Measurements from ENCODE around the gene GAB2.
"Not testable (repeated sequence)": the region's sequence is repeated elsewhere in the genome, so short reads cannot be mapped to it uniquely, and the experiment has no call there.

Gene GAB2

DNA sequence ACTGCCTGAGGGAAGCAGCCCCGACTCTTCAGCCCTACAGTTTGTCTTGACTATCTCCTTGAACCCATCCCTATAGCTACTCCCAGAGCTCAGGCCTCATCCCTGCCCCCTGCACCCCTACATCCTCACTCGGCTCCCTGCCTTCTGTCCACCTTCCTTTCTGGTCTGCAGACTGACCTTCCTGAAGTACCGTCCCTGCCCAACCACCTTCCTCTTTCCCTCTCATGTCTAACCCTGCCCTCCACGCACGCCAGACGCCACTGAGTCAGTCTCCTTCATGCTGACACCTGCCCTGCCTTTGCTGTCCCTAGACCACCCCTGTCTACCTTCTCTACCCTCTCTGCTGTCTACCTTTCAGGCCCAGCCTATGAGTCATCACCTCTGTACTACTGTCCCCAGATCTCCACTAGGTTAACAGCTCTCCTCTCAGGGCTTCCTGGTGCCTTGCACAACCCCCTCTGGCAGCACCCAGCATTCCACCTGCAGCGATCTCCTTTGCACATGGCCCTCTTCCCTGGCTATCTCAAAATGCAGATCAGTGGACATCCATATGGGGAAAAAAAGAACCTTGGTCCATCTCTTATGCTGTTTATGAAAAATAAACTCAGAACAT, 238.1 kb downstream of the GAB2 start:
- DNase-seq: no peak

DNA sequence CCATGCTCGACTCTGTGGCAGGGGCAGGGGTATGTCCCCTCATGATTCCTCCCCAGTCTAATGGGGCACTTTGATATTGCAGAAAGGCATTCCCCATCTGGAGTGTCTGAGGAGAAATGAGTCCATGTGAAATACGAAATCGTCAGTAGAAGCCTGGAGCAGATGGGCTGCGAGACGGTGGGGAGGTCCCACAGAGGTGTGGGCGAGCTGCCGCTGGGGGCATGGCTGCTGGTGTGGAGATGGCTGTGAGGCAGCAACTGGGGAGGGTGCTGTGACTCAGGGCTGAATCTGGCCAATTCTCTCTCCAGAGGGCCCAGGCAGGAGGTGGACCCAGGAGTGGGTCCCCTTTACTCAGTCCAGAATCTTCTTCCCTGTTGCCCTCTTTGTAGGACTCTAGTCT, 240.4 kb downstream of the GAB2 start:
- DNase-seq: no peak

DNA sequence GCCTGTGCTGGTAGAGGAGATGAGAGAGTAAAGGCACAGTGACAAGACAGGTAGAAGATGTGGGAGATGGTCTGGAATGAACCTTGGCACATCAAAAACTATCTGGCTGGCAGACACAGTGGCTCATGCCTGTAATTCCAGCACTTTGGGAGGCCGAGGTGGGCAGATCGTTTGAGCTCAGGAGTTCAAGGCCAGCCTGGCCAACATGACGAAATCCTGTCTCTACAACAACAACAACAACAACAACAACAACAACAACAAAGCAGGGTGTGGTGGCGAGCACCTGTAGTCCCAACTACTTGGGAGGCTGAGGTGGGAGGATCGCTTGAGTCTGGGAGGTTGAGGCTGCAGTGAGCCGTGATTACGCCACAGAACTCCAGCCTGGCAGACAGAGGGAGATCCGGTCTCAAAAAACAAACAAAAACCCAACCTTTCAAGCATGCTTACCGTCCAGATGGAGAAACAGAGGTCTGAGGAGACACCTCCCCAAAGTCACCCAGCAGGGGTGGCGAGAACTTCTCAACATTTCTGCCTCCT, 240.9 kb downstream of the GAB2 start:
- DNase-seq: no peak

DNA sequence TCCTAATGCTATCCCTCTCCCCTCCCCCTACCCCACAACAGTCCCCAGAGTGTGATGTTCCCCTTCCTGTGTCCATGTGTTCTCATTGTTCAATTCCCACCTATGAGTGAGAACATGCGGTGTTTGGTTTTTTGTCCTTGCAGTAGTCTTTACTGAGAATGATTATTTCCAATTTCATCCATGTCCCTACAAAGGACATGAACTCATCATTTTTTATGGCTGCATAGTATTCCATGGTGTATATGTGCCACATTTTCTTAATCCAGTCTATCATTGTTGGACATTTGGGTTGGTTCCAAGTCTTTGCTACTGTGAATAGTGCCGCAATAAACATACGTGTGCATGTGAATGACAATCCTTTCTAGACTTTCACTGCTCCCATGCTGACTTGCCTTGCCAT, 241.8 kb downstream of the GAB2 start:
- not testable (repeated sequence) for DNase-seq

DNA sequence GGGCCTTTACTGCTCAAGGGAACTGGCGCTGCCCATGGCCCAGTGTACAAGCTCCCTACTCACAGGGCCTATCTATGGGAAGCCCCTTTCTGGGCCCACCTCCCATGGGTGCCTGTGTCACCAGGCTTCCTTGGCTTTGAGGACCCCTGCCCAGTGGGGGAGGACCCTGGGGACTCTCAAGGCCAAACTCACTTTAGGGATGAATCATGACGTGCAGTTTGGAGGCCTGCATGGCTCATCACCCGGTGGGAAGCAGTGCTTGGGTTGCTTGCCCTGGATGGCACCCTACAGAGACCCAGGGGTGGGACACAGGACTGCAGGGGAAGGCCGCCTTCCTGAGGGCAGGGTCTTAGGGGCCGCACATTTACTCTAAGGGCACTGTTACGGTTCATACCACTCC, 245.7 kb downstream of the GAB2 start:
- no peak for DNase-seq

DNA sequence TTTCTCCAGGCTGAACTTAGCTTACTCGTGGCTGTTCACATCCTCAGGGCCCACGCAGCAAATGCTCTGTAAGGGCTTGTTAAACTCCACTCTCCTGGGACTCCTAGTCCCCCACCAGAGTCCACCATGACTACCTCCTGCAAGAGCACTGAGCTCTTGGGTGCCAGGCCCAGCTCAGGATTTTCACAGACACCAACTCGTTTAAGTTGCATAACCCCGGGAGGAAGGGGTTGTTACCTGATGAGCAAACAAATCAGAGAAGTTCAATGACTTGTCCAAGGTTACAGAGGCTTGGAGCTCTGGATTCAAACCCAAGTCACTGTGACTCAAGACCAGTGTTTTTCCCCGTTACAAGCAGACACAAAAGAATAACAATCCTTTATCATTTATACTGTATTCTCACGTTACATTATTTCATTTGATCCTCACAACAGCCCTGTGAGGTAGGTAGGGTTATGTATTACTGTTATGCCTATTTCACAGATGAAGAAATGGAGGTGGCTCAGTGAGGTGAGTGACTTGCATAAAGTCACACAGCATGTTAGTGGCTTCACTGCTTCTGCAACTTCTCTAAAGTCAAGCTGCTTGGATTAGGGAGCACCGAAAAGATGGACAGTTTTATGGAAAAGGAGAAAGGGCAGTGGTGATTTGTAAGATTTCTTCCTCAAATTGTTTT, 246.6 kb downstream of the GAB2 start:
- DNase-seq: no peak

DNA sequence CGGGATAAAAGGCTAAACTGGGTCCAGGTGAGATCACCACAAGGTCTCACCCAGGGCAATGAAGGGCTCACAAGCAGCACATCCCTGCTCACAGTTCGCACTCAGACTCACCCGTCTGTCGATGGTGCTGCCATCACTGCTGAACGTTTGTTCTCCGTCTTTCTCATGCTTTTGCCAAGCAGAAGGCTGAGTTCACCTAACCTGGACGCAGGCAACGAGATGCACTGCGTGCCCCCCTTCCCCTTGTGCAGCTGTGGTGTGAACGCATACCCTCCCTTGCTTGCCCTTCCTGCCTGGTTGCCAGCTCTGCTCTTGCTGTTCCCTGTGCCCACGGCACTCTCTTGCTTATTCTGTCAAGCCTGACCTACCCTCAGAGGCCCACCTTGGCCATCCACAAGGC, 247.2 kb downstream of the GAB2 start:
- DNase-seq: no peak

DNA sequence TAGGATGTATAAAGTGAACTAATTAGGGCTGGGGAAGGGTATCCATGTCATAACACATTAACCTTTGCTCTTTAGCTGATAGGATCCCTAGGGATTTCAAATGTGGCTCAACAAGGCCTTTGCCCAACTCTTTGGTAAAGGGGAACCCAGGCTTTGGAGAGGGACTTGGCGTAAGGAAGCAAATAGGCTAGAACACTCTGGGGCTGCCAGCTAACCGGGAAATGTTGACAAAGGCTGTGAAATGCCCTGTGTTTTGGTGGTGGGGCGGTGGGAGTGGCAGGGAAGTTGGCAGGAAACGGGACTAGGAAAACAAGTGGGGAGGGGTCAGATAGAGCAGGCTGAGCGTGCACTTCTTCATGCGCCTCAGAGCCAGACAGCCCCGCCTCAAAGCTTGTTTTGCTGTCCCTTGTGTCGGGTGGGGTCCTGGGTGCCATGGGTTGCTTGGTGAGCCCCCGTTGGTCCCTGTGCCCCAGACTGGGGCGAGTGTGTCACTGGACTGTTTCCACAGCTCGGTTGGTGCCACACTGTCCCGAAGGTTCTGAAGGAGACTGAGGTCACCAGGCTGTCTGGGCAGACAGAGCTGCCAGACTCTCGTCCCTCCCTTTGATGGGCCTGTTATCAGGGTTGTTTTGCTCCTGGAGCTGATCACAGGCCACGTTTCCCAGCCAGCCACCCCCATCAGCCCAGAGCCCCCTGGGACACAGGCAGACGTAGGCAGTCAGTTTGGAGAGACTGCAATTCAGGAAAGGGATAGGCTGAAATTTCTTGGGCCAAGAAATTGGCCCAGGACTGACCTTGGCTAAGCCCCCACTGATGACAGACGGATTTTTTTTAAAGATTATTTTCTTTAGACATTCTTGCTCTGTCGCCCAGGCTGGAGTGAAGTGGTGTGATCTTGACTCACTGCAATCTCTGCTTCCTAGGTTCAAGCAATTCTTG, 248.8 kb downstream of the GAB2 start:
- DNase-seq: no peak

DNA sequence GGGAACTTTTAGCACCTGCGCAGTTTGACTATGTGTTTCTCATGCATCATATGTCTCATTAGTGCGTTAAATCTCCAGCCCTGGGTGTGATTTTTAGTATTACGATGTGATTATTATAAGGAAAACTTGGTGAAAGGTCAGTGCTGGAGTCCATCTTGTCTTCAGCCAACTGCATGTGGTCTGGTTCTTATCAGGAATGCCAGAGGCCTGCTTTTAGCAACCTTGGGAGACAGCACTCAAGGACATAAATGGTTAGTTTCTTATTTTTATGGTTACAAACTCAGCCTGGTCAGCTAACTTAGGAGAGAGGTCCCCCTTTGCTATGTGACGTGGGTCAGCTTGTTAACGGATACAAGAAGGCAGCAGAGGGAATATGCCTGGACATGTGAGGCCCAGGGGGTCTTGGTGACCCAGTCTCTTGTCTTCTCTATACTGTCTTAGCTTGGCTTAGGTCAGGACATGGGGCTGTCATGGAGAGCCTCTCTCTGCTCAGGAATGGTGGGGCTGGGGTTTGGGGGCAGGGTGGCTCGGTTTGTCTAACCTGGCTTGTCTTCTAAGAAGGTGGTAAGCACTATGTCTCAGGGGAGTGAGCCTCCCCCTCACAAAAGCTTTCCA, 250.7 kb downstream of the GAB2 start:
- DNase-seq: no peak

All from C1 segment of cervical spinal cord (tissue), 14 donors.